ENCODE results near the gene TBPL1.

Gene TBPL1

DNA sequence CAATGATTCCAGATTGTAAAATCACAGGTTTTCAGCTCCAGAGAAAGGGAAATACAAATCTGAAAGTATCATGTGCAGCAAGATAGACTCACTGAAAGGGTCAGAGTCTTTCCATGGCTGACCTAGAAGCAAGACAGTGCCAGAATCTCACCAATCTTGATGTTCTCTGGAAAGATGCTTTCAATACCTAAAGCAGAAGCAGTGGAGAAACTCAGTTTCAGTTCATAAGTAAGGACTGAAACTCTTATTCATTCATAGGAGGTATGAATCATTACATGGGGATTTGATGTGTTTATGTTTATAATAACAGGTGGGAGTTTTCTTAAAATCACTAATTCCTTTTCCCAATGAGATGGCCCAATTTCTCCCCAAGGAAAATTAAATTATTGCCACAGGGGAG, 56.9 kb downstream of the TBPL1 start:
- ATAC-seq, result no peak

DNA sequence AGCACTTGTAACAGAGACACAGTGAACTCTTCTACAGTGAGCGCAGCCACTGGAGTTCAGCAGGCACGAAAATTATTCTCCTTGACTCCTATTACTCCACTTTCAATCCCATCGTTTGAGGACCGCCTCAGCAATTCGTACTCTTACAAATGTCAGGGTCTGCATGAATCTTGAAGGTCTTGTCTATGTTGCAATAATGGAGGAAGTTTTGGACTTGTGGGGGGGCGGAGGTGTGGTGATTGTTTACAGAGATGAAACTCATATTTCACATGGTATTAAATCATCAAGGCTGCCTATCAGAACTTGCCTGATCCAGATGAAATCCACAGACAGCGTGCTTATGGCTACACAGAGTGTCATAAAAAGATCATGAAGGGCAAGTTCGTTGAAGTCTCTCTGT, 57.4 kb downstream of the TBPL1 start:
- no peak for TF ChIP-seq GLIS3 (CRISPR knock-in tag; IDR thresholded peaks at IDR 0.05)
- TF ChIP-seq, protein P1, sequence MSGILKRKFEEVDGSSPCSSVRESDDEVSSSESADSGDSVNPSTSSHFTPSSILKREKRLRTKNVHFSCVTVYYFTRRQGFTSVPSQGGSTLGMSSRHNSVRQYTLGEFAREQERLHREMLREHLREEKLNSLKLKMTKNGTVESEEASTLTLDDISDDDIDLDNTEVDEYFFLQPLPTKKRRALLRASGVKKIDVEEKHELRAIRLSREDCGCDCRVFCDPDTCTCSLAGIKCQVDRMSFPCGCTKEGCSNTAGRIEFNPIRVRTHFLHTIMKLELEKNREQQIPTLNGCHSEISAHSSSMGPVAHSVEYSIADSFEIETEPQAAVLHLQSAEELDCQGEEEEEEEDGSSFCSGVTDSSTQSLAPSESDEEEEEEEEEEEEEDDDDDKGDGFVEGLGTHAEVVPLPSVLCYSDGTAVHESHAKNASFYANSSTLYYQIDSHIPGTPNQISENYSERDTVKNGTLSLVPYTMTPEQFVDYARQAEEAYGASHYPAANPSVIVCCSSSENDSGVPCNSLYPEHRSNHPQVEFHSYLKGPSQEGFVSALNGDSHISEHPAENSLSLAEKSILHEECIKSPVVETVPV (CRISPR knock-in tag; IDR thresholded peaks at IDR 0.05), result no peak
- TF ChIP-seq ZNF565 (CRISPR knock-in tag; conservative IDR thresholded peaks at IDR 0.05; ENCODE audit: low read depth), result no peak
- TF ChIP-seq CSDC2 (CRISPR knock-in tag; IDR thresholded peaks at IDR 0.05), result no peak
- TF ChIP-seq ZFP30 (CRISPR knock-in tag; IDR thresholded peaks at IDR 0.05), result no peak
- no peak for TF ChIP-seq OSR1 (CRISPR knock-in tag; IDR thresholded peaks at IDR 0.05)
- no peak for TF ChIP-seq ZFP3 (CRISPR knock-in tag; IDR thresholded peaks at IDR 0.05)
- TF ChIP-seq ISL1 (CRISPR knock-in tag; IDR thresholded peaks at IDR 0.05), result no peak
- TF ChIP-seq, protein P2, sequence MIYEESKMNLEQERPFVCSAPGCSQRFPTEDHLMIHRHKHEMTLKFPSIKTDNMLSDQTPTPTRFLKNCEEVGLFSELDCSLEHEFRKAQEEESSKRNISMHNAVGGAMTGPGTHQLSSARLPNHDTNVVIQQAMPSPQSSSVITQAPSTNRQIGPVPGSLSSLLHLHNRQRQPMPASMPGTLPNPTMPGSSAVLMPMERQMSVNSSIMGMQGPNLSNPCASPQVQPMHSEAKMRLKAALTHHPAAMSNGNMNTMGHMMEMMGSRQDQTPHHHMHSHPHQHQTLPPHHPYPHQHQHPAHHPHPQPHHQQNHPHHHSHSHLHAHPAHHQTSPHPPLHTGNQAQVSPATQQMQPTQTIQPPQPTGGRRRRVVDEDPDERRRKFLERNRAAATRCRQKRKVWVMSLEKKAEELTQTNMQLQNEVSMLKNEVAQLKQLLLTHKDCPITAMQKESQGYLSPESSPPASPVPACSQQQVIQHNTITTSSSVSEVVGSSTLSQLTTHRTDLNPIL (CRISPR knock-in tag; IDR thresholded peaks at IDR 0.05; ENCODE audit: low read depth), result no peak
- no peak for TF ChIP-seq ZNF8 (CRISPR knock-in tag; IDR thresholded peaks at IDR 0.05)
- no peak for ATAC-seq

More for the DNA sequence above, 56.9 kb downstream of the TBPL1 start:
- TF ChIP-seq, protein P3, sequence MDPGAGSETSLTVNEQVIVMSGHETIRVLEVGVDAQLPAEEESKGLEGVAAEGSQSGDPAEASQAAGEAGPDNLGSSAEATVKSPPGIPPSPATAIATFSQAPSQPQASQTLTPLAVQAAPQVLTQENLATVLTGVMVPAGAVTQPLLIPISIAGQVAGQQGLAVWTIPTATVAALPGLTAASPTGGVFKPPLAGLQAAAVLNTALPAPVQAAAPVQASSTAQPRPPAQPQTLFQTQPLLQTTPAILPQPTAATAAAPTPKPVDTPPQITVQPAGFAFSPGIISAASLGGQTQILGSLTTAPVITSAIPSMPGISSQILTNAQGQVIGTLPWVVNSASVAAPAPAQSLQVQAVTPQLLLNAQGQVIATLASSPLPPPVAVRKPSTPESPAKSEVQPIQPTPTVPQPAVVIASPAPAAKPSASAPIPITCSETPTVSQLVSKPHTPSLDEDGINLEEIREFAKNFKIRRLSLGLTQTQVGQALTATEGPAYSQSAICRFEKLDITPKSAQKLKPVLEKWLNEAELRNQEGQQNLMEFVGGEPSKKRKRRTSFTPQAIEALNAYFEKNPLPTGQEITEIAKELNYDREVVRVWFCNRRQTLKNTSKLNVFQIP (CRISPR knock-in tag; IDR thresholded peaks at IDR 0.05; ENCODE audit: borderline replicate concordance, low read depth), result no peak
- TF ChIP-seq, protein P4, sequence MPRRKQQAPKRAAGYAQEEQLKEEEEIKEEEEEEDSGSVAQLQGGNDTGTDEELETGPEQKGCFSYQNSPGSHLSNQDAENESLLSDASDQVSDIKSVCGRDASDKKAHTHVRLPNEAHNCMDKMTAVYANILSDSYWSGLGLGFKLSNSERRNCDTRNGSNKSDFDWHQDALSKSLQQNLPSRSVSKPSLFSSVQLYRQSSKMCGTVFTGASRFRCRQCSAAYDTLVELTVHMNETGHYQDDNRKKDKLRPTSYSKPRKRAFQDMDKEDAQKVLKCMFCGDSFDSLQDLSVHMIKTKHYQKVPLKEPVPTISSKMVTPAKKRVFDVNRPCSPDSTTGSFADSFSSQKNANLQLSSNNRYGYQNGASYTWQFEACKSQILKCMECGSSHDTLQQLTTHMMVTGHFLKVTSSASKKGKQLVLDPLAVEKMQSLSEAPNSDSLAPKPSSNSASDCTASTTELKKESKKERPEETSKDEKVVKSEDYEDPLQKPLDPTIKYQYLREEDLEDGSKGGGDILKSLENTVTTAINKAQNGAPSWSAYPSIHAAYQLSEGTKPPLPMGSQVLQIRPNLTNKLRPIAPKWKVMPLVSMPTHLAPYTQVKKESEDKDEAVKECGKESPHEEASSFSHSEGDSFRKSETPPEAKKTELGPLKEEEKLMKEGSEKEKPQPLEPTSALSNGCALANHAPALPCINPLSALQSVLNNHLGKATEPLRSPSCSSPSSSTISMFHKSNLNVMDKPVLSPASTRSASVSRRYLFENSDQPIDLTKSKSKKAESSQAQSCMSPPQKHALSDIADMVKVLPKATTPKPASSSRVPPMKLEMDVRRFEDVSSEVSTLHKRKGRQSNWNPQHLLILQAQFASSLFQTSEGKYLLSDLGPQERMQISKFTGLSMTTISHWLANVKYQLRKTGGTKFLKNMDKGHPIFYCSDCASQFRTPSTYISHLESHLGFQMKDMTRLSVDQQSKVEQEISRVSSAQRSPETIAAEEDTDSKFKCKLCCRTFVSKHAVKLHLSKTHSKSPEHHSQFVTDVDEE (CRISPR knock-in tag; IDR thresholded peaks at IDR 0.05), result no peak

DNA sequence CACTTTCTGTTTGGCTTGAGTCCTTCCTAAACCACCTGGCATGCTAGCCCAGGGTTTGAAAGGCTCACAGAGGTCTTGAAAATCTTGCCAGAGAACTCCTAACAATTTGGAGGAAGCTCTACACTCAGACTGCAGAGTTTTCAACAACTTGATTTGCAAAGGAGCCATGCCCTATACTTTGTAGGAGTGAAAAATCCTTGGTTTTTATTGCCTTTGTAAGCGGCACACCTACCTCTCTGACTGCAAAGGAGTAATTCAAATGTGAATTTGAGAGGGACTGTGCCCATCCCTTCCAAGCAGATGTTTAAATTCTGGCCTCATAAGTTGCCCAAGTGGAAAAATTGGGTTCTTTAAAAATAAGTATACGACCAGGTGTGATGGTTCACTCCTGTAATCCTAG, 58.0 kb downstream of the TBPL1 start:
- ATAC-seq, result no peak
- TF ChIP-seq, protein P4 (CRISPR knock-in tag; IDR thresholded peaks at IDR 0.05), result no peak
- TF ChIP-seq, protein P3 (CRISPR knock-in tag; IDR thresholded peaks at IDR 0.05; ENCODE audit: borderline replicate concordance, low read depth), result no peak
- TF ChIP-seq ARNTL (CRISPR knock-in tag; IDR thresholded peaks at IDR 0.05; ENCODE audit: borderline replicate concordance, low read depth) (no peak), SNAI2 (CRISPR knock-in tag; IDR thresholded peaks at IDR 0.05) (no peak), ESRRG (CRISPR knock-in tag; IDR thresholded peaks at IDR 0.05) (no peak)

DNA sequence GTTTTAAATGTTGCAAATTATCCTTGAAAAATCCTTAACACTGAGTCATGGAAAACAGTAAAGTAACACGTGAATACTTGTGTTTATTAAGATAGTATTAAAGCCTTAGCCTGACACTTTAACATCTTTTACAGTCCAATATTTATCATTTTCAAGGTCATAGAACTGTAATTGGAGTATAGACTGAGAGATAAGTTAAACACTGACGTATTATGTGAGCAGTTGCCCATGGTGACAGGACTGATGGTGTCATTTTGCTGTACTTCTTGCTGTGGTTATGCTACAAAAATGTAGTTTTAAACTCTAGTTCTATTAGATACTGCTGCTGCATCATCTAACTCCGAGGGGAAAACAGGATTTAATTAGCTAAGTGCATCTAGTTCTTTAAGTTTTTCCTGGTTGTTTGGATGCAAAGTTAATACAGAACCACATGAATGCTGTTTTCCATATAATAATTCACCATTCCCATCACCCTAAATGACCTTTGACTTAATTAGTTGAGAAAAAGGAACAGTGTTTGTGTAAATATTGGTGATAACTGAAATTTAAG, 61.6 kb downstream of the TBPL1 start:
- ATAC-seq, result no peak
- TF ChIP-seq, protein P2 (CRISPR knock-in tag; IDR thresholded peaks at IDR 0.05; ENCODE audit: low read depth), result no peak
- TF ChIP-seq, protein P5, sequence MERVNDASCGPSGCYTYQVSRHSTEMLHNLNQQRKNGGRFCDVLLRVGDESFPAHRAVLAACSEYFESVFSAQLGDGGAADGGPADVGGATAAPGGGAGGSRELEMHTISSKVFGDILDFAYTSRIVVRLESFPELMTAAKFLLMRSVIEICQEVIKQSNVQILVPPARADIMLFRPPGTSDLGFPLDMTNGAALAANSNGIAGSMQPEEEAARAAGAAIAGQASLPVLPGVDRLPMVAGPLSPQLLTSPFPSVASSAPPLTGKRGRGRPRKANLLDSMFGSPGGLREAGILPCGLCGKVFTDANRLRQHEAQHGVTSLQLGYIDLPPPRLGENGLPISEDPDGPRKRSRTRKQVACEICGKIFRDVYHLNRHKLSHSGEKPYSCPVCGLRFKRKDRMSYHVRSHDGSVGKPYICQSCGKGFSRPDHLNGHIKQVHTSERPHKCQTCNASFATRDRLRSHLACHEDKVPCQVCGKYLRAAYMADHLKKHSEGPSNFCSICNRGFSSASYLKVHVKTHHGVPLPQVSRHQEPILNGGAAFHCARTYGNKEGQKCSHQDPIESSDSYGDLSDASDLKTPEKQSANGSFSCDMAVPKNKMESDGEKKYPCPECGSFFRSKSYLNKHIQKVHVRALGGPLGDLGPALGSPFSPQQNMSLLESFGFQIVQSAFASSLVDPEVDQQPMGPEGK (CRISPR knock-in tag; IDR thresholded peaks at IDR 0.05; ENCODE audit: borderline replicate concordance), result no peak
- TF ChIP-seq BACH2 (CRISPR knock-in tag; IDR thresholded peaks at IDR 0.05; ENCODE audit: borderline replicate concordance) (no peak), OSR1 (CRISPR knock-in tag; IDR thresholded peaks at IDR 0.05) (no peak), ESRRG (CRISPR knock-in tag; IDR thresholded peaks at IDR 0.05) (no peak)
- TF ChIP-seq, protein P3 (CRISPR knock-in tag; IDR thresholded peaks at IDR 0.05; ENCODE audit: borderline replicate concordance, low read depth), result no peak
